K562 (cell line): ENCODE measurements around the gene SLC25A45. TPM values are rescaled to one million over a fixed set of nuclear protein-coding genes. Genes with fewer than 3 reads are reported as not detected.

ENCODE experiments used
- BCOR ChIP-seq: fragments of 450-650 bp; IDR thresholded peaks from 2 replicates; pipeline ENCODE4 v1.6.1; 2016
- BDP1 ChIP-seq: IDR thresholded peaks from 3 replicates; pipeline ENCODE4 v1.6.1; 2011; ENCODE audit not compliant: insufficient read length, insufficient read depth
- CBFA2T3 ChIP-seq: fragments of 450-650 bp; IDR thresholded peaks from 2 replicates; pipeline ENCODE4 v1.6.1; 2017
- CBX1 ChIP-seq: sonication (generic); IDR thresholded peaks from 2 replicates; pipeline ENCODE4 v1.6.1; 2016; ENCODE audit warnings: antibody characterized with exemption, low read depth, mild to moderate bottlenecking
- E2F6 ChIP-seq, 2 experiments: IDR thresholded peaks; 2 replicates each; pipeline ENCODE4 v1.6.1; 2011; ENCODE audit warnings: borderline replicate concordance in 1 of 2, control low read depth in 1 of 2, low read depth in 1 of 2, low read length in 1 of 2, mild to moderate bottlenecking in 1 of 2, mixed read lengths in 1 of 2, moderate library complexity in 1 of 2; ENCODE audit not compliant: insufficient read depth in 1 of 2, insufficient read length in 1 of 2, poor library complexity in 1 of 2, severe bottlenecking in 1 of 2; ENCODE audit errors: extremely low read depth in 1 of 2
- GATAD2A ChIP-seq: fragments of 450-650 bp; IDR thresholded peaks from 2 replicates; pipeline ENCODE4 v1.6.1; 2017
- HDAC2 ChIP-seq: fragments of 450-650 bp; IDR thresholded peaks from 2 replicates; pipeline ENCODE4 v1.6.1; 2016; ENCODE audit warnings: mild to moderate bottlenecking
- MTF1 ChIP-seq: fragments of 250-450 bp; sonication (Bioruptor Pico); IDR thresholded peaks from 2 replicates; pipeline ENCODE4 v1.9.0; 2021; ENCODE audit warnings: moderate library complexity, mild to moderate bottlenecking, inconsistent platforms, borderline replicate concordance
- NFIC ChIP-seq: fragments of 450-650 bp; IDR thresholded peaks from 2 replicates; pipeline ENCODE4 v1.6.1; 2017; ENCODE audit warnings: mild to moderate bottlenecking, inconsistent platforms
- SIN3B ChIP-seq: fragments of 450-650 bp; IDR thresholded peaks from 2 replicates; pipeline ENCODE4 v1.6.1; 2017; ENCODE audit warnings: low read depth, mild to moderate bottlenecking, moderate library complexity
- polyA plus RNA-seq, 8 experiments: library from polyadenylated mRNA; depleted of rRNA in 4 of 8; stranded (reverse) in 5 of 8; unstranded in 3 of 8; fragments of >200 nt; fragmentation: Nextera tagmentation in 2 of 8; fragmentation: Illumina TruSeq in 1 of 8; extraction: Ambion mirVana in 2 of 8; extraction: Trizol in 1 of 8; gene quantifications; 2 replicates each; pipeline versions ENCODE4 v1.2.1 to v1.2.3, GENCODE V29; 2011 to 2014; ENCODE audit warnings: inconsistent platforms in 1 of 8, missing spikeins in 1 of 8
- total RNA-seq, 7 experiments: library from RNA; depleted of rRNA in 6 of 7; stranded (reverse); fragments of >200 nt in 6 of 7; fragmentation: Illumina TruSeq in 2 of 7; extraction: Trizol in 2 of 7; gene quantifications; 2 replicates each; pipeline versions ENCODE4 v1.2.1 to v1.2.3, GENCODE V29; 2011 to 2021; ENCODE audit warnings: low replicate concordance in 1 of 7
- TF ChIP-seq, protein P1 (sequence below): fragments of 250-450 bp; sonication (Bioruptor Pico); IDR thresholded peaks from 2 replicates; pipeline ENCODE4 v1.4.0; 2020
- TF ChIP-seq, protein P2 (sequence below): fragments of 200-800 bp; sonication (Bioruptor generic); IDR thresholded peaks from 2 replicates; pipeline ENCODE4 v1.6.1; 2017; ENCODE audit warnings: missing genetic modification characterization, missing compliant biosample characterization
- TF ChIP-seq, protein P3 (sequence below): fragments of 200-800 bp; sonication (Bioruptor generic); IDR thresholded peaks from 2 replicates; pipeline ENCODE4 v1.6.1; 2016; ENCODE audit warnings: missing genetic modification characterization, missing compliant biosample characterization

The SLC25A45 gene
- total and polyA plus RNA-seq, 9 of the 15 experiments (the other 6 are each of a cell fraction or from before 2014, with no cell fraction given), result 0.15 to 2.3 (median 0.68) TPM

GRCh38 chr11:65382033-65382803, at the start of gene SLC25A45 (continued):
- TF ChIP-seq SIN3B (peak; percentile 34; the same call in 1 of the 2 replicates), NFIC (peak; percentile 98), GATAD2A (peak; percentile 86), CBX1 (peak; percentile 61; the same call in 1 of the 2 replicates), E2F6 (IDR thresholded peaks at IDR 0.05; ENCODE audit: borderline replicate concordance in 1 of 2, extremely low read depth in 1 of 2, insufficient read depth in 1 of 2, insufficient read length in 1 of 2, low read depth in 1 of 2, low read length in 1 of 2, poor library complexity in 1 of 2, severe bottlenecking in 1 of 2) (peak in 1 of 2 experiments; percentile 44), BCOR (0 out of 2 replicates have a peak, but pooled peaks have one; percentile 31), HDAC2 (peak; percentile 82), CBFA2T3 (peak; percentile 73), MTF1 (CRISPR knock-in tag) (peak; percentile 25; the same call in 1 of the 2 replicates), BDP1 (no peak)
- TF ChIP-seq, protein P1, sequence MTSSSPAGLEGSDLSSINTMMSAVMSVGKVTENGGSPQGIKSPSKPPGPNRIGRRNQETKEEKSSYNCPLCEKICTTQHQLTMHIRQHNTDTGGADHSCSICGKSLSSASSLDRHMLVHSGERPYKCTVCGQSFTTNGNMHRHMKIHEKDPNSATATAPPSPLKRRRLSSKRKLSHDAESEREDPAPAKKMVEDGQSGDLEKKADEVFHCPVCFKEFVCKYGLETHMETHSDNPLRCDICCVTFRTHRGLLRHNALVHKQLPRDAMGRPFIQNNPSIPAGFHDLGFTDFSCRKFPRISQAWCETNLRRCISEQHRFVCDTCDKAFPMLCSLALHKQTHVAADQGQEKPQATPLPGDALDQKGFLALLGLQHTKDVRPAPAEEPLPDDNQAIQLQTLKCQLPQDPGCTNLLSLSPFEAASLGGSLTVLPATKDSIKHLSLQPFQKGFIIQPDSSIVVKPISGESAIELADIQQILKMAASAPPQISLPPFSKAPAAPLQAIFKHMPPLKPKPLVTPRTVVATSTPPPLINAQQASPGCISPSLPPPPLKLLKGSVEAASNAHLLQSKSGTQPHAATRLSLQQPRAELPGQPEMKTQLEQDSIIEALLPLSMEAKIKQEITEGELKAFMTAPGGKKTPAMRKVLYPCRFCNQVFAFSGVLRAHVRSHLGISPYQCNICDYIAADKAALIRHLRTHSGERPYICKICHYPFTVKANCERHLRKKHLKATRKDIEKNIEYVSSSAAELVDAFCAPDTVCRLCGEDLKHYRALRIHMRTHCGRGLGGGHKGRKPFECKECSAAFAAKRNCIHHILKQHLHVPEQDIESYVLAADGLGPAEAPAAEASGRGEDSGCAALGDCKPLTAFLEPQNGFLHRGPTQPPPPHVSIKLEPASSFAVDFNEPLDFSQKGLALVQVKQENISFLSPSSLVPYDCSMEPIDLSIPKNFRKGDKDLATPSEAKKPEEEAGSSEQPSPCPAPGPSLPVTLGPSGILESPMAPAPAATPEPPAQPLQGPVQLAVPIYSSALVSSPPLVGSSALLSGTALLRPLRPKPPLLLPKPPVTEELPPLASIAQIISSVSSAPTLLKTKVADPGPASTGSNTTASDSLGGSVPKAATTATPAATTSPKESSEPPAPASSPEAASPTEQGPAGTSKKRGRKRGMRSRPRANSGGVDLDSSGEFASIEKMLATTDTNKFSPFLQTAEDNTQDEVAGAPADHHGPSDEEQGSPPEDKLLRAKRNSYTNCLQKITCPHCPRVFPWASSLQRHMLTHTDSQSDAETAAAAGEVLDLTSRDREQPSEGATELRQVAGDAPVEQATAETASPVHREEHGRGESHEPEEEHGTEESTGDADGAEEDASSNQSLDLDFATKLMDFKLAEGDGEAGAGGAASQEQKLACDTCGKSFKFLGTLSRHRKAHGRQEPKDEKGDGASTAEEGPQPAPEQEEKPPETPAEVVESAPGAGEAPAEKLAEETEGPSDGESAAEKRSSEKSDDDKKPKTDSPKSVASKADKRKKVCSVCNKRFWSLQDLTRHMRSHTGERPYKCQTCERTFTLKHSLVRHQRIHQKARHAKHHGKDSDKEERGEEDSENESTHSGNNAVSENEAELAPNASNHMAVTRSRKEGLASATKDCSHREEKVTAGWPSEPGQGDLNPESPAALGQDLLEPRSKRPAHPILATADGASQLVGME (CRISPR knock-in tag), result peak; percentile 68
- TF ChIP-seq, protein P2, sequence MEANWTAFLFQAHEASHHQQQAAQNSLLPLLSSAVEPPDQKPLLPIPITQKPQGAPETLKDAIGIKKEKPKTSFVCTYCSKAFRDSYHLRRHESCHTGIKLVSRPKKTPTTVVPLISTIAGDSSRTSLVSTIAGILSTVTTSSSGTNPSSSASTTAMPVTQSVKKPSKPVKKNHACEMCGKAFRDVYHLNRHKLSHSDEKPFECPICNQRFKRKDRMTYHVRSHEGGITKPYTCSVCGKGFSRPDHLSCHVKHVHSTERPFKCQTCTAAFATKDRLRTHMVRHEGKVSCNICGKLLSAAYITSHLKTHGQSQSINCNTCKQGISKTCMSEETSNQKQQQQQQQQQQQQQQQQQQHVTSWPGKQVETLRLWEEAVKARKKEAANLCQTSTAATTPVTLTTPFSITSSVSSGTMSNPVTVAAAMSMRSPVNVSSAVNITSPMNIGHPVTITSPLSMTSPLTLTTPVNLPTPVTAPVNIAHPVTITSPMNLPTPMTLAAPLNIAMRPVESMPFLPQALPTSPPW (CRISPR knock-in tag), result peak; percentile 91
- TF ChIP-seq, protein P3, sequence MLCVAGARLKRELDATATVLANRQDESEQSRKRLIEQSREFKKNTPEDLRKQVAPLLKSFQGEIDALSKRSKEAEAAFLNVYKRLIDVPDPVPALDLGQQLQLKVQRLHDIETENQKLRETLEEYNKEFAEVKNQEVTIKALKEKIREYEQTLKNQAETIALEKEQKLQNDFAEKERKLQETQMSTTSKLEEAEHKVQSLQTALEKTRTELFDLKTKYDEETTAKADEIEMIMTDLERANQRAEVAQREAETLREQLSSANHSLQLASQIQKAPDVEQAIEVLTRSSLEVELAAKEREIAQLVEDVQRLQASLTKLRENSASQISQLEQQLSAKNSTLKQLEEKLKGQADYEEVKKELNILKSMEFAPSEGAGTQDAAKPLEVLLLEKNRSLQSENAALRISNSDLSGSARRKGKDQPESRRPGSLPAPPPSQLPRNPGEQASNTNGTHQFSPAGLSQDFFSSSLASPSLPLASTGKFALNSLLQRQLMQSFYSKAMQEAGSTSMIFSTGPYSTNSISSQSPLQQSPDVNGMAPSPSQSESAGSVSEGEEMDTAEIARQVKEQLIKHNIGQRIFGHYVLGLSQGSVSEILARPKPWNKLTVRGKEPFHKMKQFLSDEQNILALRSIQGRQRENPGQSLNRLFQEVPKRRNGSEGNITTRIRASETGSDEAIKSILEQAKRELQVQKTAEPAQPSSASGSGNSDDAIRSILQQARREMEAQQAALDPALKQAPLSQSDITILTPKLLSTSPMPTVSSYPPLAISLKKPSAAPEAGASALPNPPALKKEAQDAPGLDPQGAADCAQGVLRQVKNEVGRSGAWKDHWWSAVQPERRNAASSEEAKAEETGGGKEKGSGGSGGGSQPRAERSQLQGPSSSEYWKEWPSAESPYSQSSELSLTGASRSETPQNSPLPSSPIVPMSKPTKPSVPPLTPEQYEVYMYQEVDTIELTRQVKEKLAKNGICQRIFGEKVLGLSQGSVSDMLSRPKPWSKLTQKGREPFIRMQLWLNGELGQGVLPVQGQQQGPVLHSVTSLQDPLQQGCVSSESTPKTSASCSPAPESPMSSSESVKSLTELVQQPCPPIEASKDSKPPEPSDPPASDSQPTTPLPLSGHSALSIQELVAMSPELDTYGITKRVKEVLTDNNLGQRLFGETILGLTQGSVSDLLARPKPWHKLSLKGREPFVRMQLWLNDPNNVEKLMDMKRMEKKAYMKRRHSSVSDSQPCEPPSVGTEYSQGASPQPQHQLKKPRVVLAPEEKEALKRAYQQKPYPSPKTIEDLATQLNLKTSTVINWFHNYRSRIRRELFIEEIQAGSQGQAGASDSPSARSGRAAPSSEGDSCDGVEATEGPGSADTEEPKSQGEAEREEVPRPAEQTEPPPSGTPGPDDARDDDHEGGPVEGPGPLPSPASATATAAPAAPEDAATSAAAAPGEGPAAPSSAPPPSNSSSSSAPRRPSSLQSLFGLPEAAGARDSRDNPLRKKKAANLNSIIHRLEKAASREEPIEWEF (CRISPR knock-in tag), result peak; percentile 73; the same call in 1 of the 2 replicates
